ENCODE data around the gene HJURP. TPM values are rescaled to one million over a fixed set of nuclear protein-coding genes. Genes with fewer than 3 reads are reported as not detected.

The HJURP gene
- total RNA-seq, 4 donors from 2014 or later, result 0.15 to 3.1 (median 2.5) TPM; not detected in 1

DNA sequence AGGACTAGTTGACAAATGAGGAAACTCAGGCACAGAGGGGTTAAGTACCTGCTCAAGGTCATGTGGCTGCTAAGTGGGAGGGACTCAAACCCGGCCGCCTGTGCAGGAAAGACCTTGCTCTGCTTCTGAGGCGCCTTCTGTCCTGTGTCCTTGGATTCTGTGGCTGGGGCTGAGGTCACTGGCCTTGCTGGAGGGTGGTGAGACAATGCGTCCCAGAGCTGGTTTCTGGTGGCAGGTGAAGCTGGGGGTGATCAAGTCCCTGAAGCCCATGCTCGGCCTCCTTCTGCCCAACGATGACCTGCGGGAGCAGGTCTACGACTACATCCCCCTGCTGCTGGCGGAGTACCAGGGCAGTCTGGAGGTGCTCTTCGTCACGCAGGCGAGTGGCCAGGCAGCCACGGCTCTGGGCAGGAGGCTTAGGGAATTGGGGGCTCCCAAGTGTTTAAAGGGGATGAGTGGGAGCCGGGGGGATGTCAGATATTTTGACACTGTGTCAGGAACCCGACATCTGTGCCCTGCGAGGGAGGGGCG lies 60.1 kb downstream of the HJURP start:
- H3K9me3 ChIP-seq, result no peaks in the 10 kb centered on the region
- H3K27ac ChIP-seq, result no peak overlapping the region
- no peak overlapping the region for H3K4me3 ChIP-seq
- no peaks in the 10 kb centered on the region for H3K4me1 ChIP-seq
- 0% methylated on average over 1 of the region's 17 CpGs; no CpG with 5 or more reads in 1 of the 2 donors for WGBS, 2 donors (ENCODE audit: low coverage in 1 of 2)
- no peak for ATAC-seq
- no peaks in the 10 kb centered on the region for H3K36me3 ChIP-seq
- TF ChIP-seq EP300 (IDR thresholded peaks at IDR 0.05), result no peak
- TF ChIP-seq POLR2A (IDR thresholded peaks at IDR 0.05), result no peak
- no peak for TF ChIP-seq POLR2AphosphoS5 (IDR thresholded peaks at IDR 0.05)
- TF ChIP-seq, protein P1, sequence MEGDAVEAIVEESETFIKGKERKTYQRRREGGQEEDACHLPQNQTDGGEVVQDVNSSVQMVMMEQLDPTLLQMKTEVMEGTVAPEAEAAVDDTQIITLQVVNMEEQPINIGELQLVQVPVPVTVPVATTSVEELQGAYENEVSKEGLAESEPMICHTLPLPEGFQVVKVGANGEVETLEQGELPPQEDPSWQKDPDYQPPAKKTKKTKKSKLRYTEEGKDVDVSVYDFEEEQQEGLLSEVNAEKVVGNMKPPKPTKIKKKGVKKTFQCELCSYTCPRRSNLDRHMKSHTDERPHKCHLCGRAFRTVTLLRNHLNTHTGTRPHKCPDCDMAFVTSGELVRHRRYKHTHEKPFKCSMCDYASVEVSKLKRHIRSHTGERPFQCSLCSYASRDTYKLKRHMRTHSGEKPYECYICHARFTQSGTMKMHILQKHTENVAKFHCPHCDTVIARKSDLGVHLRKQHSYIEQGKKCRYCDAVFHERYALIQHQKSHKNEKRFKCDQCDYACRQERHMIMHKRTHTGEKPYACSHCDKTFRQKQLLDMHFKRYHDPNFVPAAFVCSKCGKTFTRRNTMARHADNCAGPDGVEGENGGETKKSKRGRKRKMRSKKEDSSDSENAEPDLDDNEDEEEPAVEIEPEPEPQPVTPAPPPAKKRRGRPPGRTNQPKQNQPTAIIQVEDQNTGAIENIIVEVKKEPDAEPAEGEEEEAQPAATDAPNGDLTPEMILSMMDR (IDR thresholded peaks at IDR 0.05), result no peak
- H3K27me3 ChIP-seq, result peaks cover 2% of the 10 kb centered on the region

DNA sequence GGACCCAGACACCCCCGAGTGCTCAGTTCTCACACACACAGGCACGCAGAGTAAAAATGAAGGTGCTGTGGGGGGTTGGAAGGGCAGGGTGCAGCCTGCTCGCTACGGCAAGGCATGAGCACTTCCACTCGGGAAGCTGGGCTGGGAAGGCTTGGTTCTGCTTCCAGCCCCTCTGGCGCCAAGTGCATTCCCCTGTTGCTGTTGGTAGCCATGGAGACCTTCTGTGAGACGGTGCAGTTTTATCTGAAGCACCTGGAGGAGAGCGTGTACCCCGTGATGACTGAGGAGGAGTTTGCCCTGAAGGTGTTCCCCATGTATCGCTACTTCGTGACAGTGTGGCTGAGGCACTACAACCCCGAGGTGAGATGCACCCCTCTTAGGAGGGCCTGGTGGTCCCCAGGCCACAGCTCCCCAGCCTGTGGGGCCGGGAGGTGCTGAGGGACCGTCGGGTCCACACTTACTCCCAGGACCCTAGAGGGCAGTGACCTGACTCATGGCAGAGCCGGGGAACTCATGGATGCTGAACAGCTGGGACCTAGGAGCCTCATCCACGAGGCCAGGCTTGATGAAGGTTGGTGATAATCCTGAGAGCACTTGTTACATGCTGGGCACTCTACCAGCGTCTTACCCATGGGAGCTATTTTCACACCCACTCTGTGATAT lies 60.7 kb downstream of the HJURP start:
- no peak for ATAC-seq
- H3K27me3 ChIP-seq, result no peaks in the 10 kb centered on the region
- no peaks in the 10 kb centered on the region for H3K4me1 ChIP-seq
- H3K4me3 ChIP-seq, result no peak overlapping the region
- no peaks in the 10 kb centered on the region for H3K9me3 ChIP-seq
- TF ChIP-seq POLR2AphosphoS5 (IDR thresholded peaks at IDR 0.05) (no peak), EP300 (IDR thresholded peaks at IDR 0.05) (no peak), POLR2A (IDR thresholded peaks at IDR 0.05) (no peak)
- TF ChIP-seq, protein P1 (IDR thresholded peaks at IDR 0.05), result no peak
- WGBS, 2 donors (ENCODE audit: low coverage in 1 of 2), result 51 to 81% methylated on average over 3 to 4 of the region's 18 CpGs
- H3K36me3 ChIP-seq, result no peaks in the 10 kb centered on the region
- no peak overlapping the region for H3K27ac ChIP-seq

DNA sequence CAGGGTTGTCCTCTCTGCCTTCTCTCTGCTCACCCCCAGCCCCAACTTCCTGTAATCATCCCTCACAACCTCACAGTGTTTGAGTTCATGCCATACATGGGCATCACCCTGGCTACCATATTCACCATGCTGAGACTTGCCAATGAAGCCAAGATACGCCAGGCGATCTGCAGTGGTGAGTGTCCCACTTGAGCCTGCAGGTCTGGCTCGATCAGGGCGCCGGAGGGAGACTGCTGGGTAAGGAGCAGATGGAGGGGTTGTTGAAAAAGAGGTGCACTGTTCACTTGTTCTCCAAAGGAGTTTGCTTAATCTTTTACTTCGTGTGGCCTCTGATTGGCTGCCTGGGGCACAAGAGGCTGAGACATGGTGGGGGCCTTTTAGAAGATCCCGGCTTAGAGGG lies 61.6 kb downstream of the HJURP start:
- TF ChIP-seq POLR2A (IDR thresholded peaks at IDR 0.05) (no peak), POLR2AphosphoS5 (IDR thresholded peaks at IDR 0.05) (no peak), EP300 (IDR thresholded peaks at IDR 0.05) (no peak)
- TF ChIP-seq, protein P1 (IDR thresholded peaks at IDR 0.05), result no peak
- H3K4me3 ChIP-seq, result no peak overlapping the region
- WGBS, 2 donors (ENCODE audit: low coverage in 1 of 2), result 85 to 89% methylated on average over 2 to 3 of the region's 7 CpGs

DNA sequence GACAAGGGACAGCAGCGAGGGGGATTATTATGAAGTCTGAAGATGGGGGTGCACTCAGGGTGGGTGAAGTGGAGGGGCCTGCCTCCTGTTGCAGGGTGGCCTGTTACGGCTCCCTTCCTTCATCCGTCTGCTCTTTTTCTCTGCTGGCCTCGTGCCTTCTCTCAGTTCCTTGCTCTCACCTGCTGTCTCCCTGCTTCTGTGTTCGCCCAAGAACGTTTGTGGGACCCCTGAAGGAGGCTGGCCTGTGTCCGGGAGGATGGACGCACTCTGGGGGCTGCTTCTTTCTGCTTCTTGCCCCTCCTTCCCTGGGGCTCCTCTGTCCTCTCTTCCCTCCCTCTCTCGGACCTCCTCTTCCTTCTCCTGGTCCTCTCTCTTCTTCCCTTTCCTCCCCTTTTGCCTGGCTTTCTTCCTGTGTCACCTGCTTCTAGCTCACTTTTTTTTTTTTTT lies 62.4 kb downstream of the HJURP start:
- 67 to 77% methylated on average over 8 to 9 of the region's 9 CpGs for WGBS, 2 donors (ENCODE audit: low coverage in 1 of 2)
- Histone ChIP-seq H3K4me3 (no peak overlapping the region), H3K4me1 (no peaks in the 10 kb centered on the region), H3K36me3 (no peaks in the 10 kb centered on the region), H3K9me3 (no peaks in the 10 kb centered on the region), H3K27me3 (no peaks in the 10 kb centered on the region), H3K27ac (no peak overlapping the region)
- no peak for ATAC-seq
- TF ChIP-seq POLR2AphosphoS5 (IDR thresholded peaks at IDR 0.05), result no peak
- TF ChIP-seq POLR2A (IDR thresholded peaks at IDR 0.05), result no peak
- TF ChIP-seq, protein P1 (IDR thresholded peaks at IDR 0.05), result no peak
- no peak for TF ChIP-seq EP300 (IDR thresholded peaks at IDR 0.05)

More for the DNA sequence above, 61.6 kb downstream of the HJURP start:
- Histone ChIP-seq H3K27me3 (no peaks in the 10 kb centered on the region), H3K9me3 (no peaks in the 10 kb centered on the region), H3K27ac (no peak overlapping the region), H3K4me1 (no peaks in the 10 kb centered on the region), H3K36me3 (no peaks in the 10 kb centered on the region)
- ATAC-seq, result no peak

Measured in gastroesophageal sphincter (tissue), 4 donors.